HepG2 (cell line): ENCODE results near the gene ARL16. TPM values are rescaled to one million over a fixed set of nuclear protein-coding genes. Genes with fewer than 3 reads are reported as not detected.

Experiments used
- ASH2L ChIP-seq: fragments of 300-600, 200-600 bp; sonication (generic); IDR thresholded peaks from 2 replicates; pipeline ENCODE4 v1.7.0; 2017; ENCODE audit warnings: low read depth, mild to moderate bottlenecking, moderate library complexity, mixed read lengths, low read length; ENCODE audit not compliant: insufficient read length
- CBX2 ChIP-seq, 2 experiments: fragments of 200-600 bp in 1 of 2; sonication (generic); formaldehyde crosslinking in 1 of 2; IDR thresholded peaks; 2 replicates each; pipeline versions ENCODE4 v1.7.0 to v1.8.1; 2018 to 2022; ENCODE audit warnings: low read depth in 2 of 2, low read length in 1 of 2, mild to moderate bottlenecking in 1 of 2, missing genetic modification reagents in 1 of 2
- HOXD1 ChIP-seq: sonication (generic); formaldehyde crosslinking; IDR thresholded peaks from 2 replicates; pipeline ENCODE4 v1.5.0; 2020; ENCODE audit warnings: missing genetic modification reagents
- NAIF1 ChIP-seq: sonication (generic); formaldehyde crosslinking; IDR thresholded peaks from 2 replicates; pipeline ENCODE4 v1.5.0; 2020; ENCODE audit warnings: mild to moderate bottlenecking, missing genetic modification reagents, borderline replicate concordance
- NFKB2 ChIP-seq: sonication (generic); formaldehyde crosslinking; IDR thresholded peaks from 2 replicates; pipeline ENCODE4 v1.4.0; 2020; ENCODE audit warnings: missing genetic modification reagents, borderline replicate concordance
- NR2F2 ChIP-seq: IDR thresholded peaks from 2 replicates; pipeline ENCODE4 v1.6.1; 2012; ENCODE audit warnings: low read depth, inconsistent platforms, borderline replicate concordance
- PAX8 ChIP-seq: sonication (generic); formaldehyde crosslinking; IDR thresholded peaks from 2 replicates; pipeline ENCODE4 v1.8.0; 2022; ENCODE audit warnings: mild to moderate bottlenecking, missing genetic modification reagents, borderline replicate concordance
- TEAD2 ChIP-seq: sonication (generic); formaldehyde crosslinking; IDR thresholded peaks from 2 replicates; pipeline ENCODE4 v1.9.0; 2021; ENCODE audit warnings: missing genetic modification reagents
- XBP1 ChIP-seq: sonication (generic); formaldehyde crosslinking; IDR thresholded peaks from 2 replicates; pipeline ENCODE4 v1.5.0; 2020; ENCODE audit warnings: missing genetic modification reagents
- ZBTB42 ChIP-seq: sonication (generic); formaldehyde crosslinking; IDR thresholded peaks from 2 replicates; pipeline ENCODE4 v1.5.0; 2020; ENCODE audit warnings: mild to moderate bottlenecking, missing genetic modification reagents
- ZFAT ChIP-seq: sonication (generic); formaldehyde crosslinking; conservative IDR thresholded peaks from 2 replicates; pipeline ENCODE4 v1.8.1; 2023; ENCODE audit warnings: missing genetic modification reagents, inconsistent platforms
- ZFP90 ChIP-seq: sonication (generic); formaldehyde crosslinking; IDR thresholded peaks from 2 replicates; pipeline ENCODE4 v1.8.0; 2022; ENCODE audit warnings: missing genetic modification reagents, mild to moderate bottlenecking, inconsistent platforms, borderline replicate concordance
- ZFX ChIP-seq: sonication (generic); formaldehyde crosslinking; IDR thresholded peaks from 2 replicates; pipeline ENCODE4 v1.4.0; 2020; ENCODE audit warnings: mild to moderate bottlenecking, low read depth, missing genetic modification reagents, moderate library complexity
- ZNF3 ChIP-seq: IDR thresholded peaks from 2 replicates; pipeline ENCODE4 v1.7.0; 2017; ENCODE audit warnings: inconsistent platforms
- ZNF562 ChIP-seq: sonication (generic); formaldehyde crosslinking; IDR thresholded peaks from 2 replicates; pipeline ENCODE4 v1.8.0; 2022; ENCODE audit warnings: missing genetic modification reagents, borderline replicate concordance
- ZNF672 ChIP-seq: sonication (generic); formaldehyde crosslinking; IDR thresholded peaks from 2 replicates; pipeline ENCODE4 v1.8.1; 2022; ENCODE audit warnings: missing genetic modification reagents
- ZNF724P ChIP-seq: sonication (generic); formaldehyde crosslinking; IDR thresholded peaks from 2 replicates; pipeline ENCODE4 v1.8.0; 2022; ENCODE audit warnings: missing genetic modification reagents, borderline replicate concordance
- ZSCAN31 ChIP-seq: sonication (generic); formaldehyde crosslinking; IDR thresholded peaks from 2 replicates; pipeline ENCODE4 v1.5.0; 2020; ENCODE audit warnings: low read depth, mild to moderate bottlenecking, missing genetic modification reagents
- polyA plus RNA-seq, 8 experiments: library from polyadenylated mRNA; depleted of rRNA in 3 of 8; stranded (reverse) in 7 of 8; unstranded in 1 of 8; fragments of >200 nt; fragmentation: Illumina TruSeq in 4 of 8; extraction: Trizol in 4 of 8; gene quantifications; 2 replicates each; pipeline versions ENCODE4 v1.2.1 to v1.2.3, GENCODE V29; 2011 to 2016; ENCODE audit warnings: low read depth in 4 of 8, missing spikeins in 1 of 8, mixed read lengths in 1 of 8; ENCODE audit not compliant: insufficient read depth in 1 of 8
- total RNA-seq, 5 experiments: library from RNA; depleted of rRNA; stranded (reverse); fragments of >200 nt; fragmentation: Illumina TruSeq; extraction: Trizol; gene quantifications; 2 replicates each; pipeline ENCODE4 v1.2.3, GENCODE V29; 2016; ENCODE audit warnings: low read depth in 1 of 5
- TF ChIP-seq, protein P1 (sequence below), 2 experiments: sonication (generic) in 1 of 2; formaldehyde crosslinking in 1 of 2; IDR thresholded peaks; 2 replicates each; pipeline versions ENCODE4 v1.4.0 to v1.6.1; 2016 to 2020; ENCODE audit warnings: borderline replicate concordance in 1 of 2, low read depth in 1 of 2, mild to moderate bottlenecking in 1 of 2, missing genetic modification reagents in 1 of 2
- TF ChIP-seq, protein P2 (sequence below): conservative IDR thresholded peaks from 2 replicates; pipeline ENCODE4 v1.6.1; 2018; ENCODE audit warnings: missing genetic modification reagents
- TF ChIP-seq, protein P3 (sequence below): IDR thresholded peaks from 2 replicates; pipeline ENCODE4 v1.6.1; 2016; ENCODE audit warnings: low read depth, borderline replicate concordance
- TF ChIP-seq, protein P4 (sequence below): sonication (generic); formaldehyde crosslinking; IDR thresholded peaks from 2 replicates; pipeline ENCODE4 v1.4.0; 2020; ENCODE audit warnings: missing genetic modification reagents, mild to moderate bottlenecking, borderline replicate concordance

The ARL16 gene
- total and polyA plus RNA-seq, 2 of the 13 experiments (the other 11 are each of a cell fraction or from before 2014, with no cell fraction given) = 20.8 to 30.8 TPM

DNA sequence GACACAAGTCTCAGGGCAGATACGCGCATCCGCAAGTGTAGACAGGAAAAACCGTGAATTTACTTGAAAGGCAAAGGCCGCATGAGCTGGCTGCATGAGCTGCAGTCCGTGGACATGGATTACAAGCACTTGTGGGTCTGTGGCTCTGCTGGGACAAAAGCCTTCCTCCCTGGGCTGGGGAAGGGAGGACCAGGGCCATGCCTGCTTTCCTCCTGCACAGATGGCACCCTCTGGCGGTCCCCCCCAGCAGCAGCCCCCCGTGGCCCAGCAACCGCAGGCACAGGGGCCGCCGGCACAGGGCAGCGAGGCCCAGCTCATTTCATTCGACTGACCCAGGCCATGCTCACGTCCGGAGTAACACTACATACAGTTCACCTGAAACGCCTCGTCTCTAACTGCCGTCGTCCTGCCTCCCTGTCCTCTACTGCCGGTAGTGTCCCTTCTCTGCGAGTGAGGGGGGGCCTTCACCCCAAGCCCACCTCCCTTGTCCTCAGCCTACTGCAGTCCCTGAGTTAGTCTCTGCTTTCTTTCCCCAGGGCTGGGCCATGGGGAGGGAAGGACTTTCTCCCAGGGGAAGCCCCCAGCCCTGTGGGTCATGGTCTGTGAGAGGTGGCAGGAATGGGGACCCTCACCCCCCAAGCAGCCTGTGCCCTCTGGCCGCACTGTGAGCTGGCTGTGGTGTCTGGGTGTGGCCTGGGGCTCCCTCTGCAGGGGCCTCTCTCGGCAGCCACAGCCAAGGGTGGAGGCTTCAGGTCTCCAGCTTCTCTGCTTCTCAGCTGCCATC, 17.9 kb upstream of the ARL16 start (continued):
- TF ChIP-seq, protein P1, sequence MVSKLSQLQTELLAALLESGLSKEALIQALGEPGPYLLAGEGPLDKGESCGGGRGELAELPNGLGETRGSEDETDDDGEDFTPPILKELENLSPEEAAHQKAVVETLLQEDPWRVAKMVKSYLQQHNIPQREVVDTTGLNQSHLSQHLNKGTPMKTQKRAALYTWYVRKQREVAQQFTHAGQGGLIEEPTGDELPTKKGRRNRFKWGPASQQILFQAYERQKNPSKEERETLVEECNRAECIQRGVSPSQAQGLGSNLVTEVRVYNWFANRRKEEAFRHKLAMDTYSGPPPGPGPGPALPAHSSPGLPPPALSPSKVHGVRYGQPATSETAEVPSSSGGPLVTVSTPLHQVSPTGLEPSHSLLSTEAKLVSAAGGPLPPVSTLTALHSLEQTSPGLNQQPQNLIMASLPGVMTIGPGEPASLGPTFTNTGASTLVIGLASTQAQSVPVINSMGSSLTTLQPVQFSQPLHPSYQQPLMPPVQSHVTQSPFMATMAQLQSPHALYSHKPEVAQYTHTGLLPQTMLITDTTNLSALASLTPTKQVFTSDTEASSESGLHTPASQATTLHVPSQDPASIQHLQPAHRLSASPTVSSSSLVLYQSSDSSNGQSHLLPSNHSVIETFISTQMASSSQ (IDR thresholded peaks at IDR 0.05; ENCODE audit: low read depth) = no peak
- TF ChIP-seq, protein P1 (CRISPR knock-in tag; IDR thresholded peaks at IDR 0.05; ENCODE audit: borderline replicate concordance) = no peak
- TF ChIP-seq NAIF1 (CRISPR knock-in tag) = no peak
- TF ChIP-seq ZFAT (CRISPR knock-in tag) = no peak
- no peak; the same call in 1 of the 2 replicates for TF ChIP-seq HOXD1
- TF ChIP-seq NFKB2 = no peak
- TF ChIP-seq CBX2 (IDR thresholded peaks at IDR 0.05; ENCODE audit: low read depth, low read length) = no peak
- TF ChIP-seq CBX2 (CRISPR knock-in tag; IDR thresholded peaks at IDR 0.05; ENCODE audit: low read depth) = no peak
- no peak for TF ChIP-seq ZNF3
- TF ChIP-seq ZFP90 = no peak
- TF ChIP-seq PAX8 (CRISPR knock-in tag) = no peak
- TF ChIP-seq XBP1 (CRISPR knock-in tag) = no peak
- TF ChIP-seq, protein P2, sequence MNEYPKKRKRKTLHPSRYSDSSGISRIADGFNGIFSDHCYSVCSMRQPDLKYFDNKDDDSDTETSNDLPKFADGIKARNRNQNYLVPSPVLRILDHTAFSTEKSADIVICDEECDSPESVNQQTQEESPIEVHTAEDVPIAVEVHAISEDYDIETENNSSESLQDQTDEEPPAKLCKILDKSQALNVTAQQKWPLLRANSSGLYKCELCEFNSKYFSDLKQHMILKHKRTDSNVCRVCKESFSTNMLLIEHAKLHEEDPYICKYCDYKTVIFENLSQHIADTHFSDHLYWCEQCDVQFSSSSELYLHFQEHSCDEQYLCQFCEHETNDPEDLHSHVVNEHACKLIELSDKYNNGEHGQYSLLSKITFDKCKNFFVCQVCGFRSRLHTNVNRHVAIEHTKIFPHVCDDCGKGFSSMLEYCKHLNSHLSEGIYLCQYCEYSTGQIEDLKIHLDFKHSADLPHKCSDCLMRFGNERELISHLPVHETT (CRISPR knock-in tag) = no peak
- TF ChIP-seq, protein P3, sequence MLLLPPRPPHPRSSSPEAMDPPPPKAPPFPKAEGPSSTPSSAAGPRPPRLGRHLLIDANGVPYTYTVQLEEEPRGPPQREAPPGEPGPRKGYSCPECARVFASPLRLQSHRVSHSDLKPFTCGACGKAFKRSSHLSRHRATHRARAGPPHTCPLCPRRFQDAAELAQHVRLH (CRISPR knock-in tag) = no peak; the same call in 1 of the 2 replicates
- no peak for TF ChIP-seq ZBTB42 (CRISPR knock-in tag)
- no peak for TF ChIP-seq ZNF672 (CRISPR knock-in tag)
- no peak for TF ChIP-seq ZNF724P (CRISPR knock-in tag)
- TF ChIP-seq TEAD2 (CRISPR knock-in tag) = no peak
- no peak for TF ChIP-seq ZNF562 (CRISPR knock-in tag)
- TF ChIP-seq, protein P4, sequence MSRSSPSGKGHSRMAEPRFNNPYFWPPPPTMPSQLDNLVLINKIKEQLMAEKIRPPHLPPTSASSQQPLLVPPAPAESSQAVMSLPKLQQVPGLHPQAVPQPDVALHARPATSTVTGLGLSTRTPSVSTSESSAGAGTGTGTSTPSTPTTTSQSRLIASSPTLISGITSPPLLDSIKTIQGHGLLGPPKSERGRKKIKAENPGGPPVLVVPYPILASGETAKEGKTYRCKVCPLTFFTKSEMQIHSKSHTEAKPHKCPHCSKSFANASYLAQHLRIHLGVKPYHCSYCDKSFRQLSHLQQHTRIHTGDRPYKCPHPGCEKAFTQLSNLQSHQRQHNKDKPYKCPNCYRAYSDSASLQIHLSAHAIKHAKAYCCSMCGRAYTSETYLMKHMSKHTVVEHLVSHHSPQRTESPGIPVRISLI = no peak
- TF ChIP-seq NR2F2 = no peak
- no peak for TF ChIP-seq ASH2L
- no peak for TF ChIP-seq ZFX
- TF ChIP-seq ZSCAN31 (CRISPR knock-in tag) = no peak
